ENCODE results near the gene SEPTIN14.
"Not testable (repeated sequence)": the region's sequence is repeated elsewhere in the genome, so short reads cannot be mapped to it uniquely, and the experiment has no call there.

Gene SEPTIN14

GRCh38 chr7:55871932-55872485 lies 9.5 kb upstream of the SEPTIN14 start:
- Histone ChIP-seq H3K9me3 (ENCODE audit: control insufficient read depth, low read length) (no peaks in the 10 kb centered on the region), H3K4me1 (no peaks in the 10 kb centered on the region)

GRCh38 chr7:55868989-55869388 lies 6.4 kb upstream of the SEPTIN14 start:
- H3K4me2 ChIP-seq (ENCODE audit: low read length); H2AFZ ChIP-seq; H3K36me3 ChIP-seq (ENCODE audit: control insufficient read depth, insufficient read depth, low read length): not testable (repeated sequence)

More at GRCh38 chr7:55871932-55872485, 9.5 kb upstream of the SEPTIN14 start:
- Histone ChIP-seq H3K36me3 (ENCODE audit: control insufficient read depth, insufficient read depth, low read length) (no peaks in the 10 kb centered on the region), H3K27me3 (ENCODE audit: control insufficient read depth, insufficient read depth, low read length) (no peaks in the 10 kb centered on the region), H3K79me2 (no peaks in the 10 kb centered on the region), H3K4me3 (ENCODE audit: low read depth, low read length) (no peak overlapping the region), H3K9ac (no peak overlapping the region), H3K4me2 (ENCODE audit: low read length) (no peak overlapping the region), H3K27ac (no peak overlapping the region), H2AFZ (no peak overlapping the region)
- no peak for TF ChIP-seq CTCF (IDR thresholded peaks at IDR 0.05)

GRCh38 chr7:55845164-55845563 lies 17.4 kb downstream of the SEPTIN14 start:
- not testable (repeated sequence) for H3K27me3 ChIP-seq (ENCODE audit: control insufficient read depth, insufficient read depth, low read length); H3K36me3 ChIP-seq (ENCODE audit: control insufficient read depth, insufficient read depth, low read length); H3K9me3 ChIP-seq (ENCODE audit: control insufficient read depth, low read length); H2AFZ ChIP-seq; H3K4me3 ChIP-seq (ENCODE audit: low read depth, low read length); H3K27ac ChIP-seq; H3K4me2 ChIP-seq (ENCODE audit: low read length); H3K9ac ChIP-seq; H3K4me1 ChIP-seq; H3K79me2 ChIP-seq

More at GRCh38 chr7:55868989-55869388, 6.4 kb upstream of the SEPTIN14 start:
- not testable (repeated sequence) for H3K27me3 ChIP-seq (ENCODE audit: control insufficient read depth, insufficient read depth, low read length); H3K9ac ChIP-seq; H3K9me3 ChIP-seq (ENCODE audit: control insufficient read depth, low read length); H3K4me1 ChIP-seq; H3K27ac ChIP-seq; H3K79me2 ChIP-seq; H3K4me3 ChIP-seq (ENCODE audit: low read depth, low read length)

DNA sequence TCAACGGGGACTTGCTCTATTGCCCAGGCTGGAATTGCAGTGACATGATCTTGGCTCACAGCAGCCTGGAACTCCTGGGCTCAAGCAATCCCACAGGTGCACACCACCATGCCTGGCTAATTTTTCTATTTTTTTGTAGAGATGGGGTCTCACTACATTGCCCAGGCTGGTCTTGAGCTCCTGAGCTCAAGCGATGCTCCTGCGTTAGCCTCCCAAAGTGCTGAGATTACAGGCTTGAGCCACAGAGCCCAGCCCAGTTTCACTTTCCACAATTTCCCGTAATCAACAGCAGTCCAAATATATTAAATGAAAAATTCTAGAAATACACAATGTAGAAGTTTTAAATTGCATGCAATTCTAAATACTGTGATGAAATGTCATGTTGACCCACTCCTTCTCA lies 24.0 kb downstream of the SEPTIN14 start:
- no peaks in the 10 kb centered on the region for H3K79me2 ChIP-seq
- no peak overlapping the region for H2AFZ ChIP-seq
- H3K27ac ChIP-seq: no peak overlapping the region
- no peak overlapping the region for H3K4me3 ChIP-seq (ENCODE audit: low read depth, low read length)
- H3K4me2 ChIP-seq (ENCODE audit: low read length): no peak overlapping the region
- no peaks in the 10 kb centered on the region for H3K27me3 ChIP-seq (ENCODE audit: control insufficient read depth, insufficient read depth, low read length)
- TF ChIP-seq CTCF (IDR thresholded peaks at IDR 0.05): no peak
- no peaks in the 10 kb centered on the region for H3K4me1 ChIP-seq
- no peak overlapping the region for H3K9ac ChIP-seq
- H3K36me3 ChIP-seq (ENCODE audit: control insufficient read depth, insufficient read depth, low read length): no peaks in the 10 kb centered on the region
- no peaks in the 10 kb centered on the region for H3K9me3 ChIP-seq (ENCODE audit: control insufficient read depth, low read length)

- no peaks in the 10 kb centered on the region for H3K79me2 ChIP-seq
- no peaks in the 10 kb centered on the region for H3K27me3 ChIP-seq (ENCODE audit: control insufficient read depth, insufficient read depth, low read length)
- no peaks in the 10 kb centered on the region for H3K4me1 ChIP-seq
- H3K9ac ChIP-seq: no peak overlapping the region
- no peaks in the 10 kb centered on the region for H3K9me3 ChIP-seq (ENCODE audit: control insufficient read depth, low read length)
- no peak overlapping the region for H2AFZ ChIP-seq
- H3K36me3 ChIP-seq (ENCODE audit: control insufficient read depth, insufficient read depth, low read length): no peaks in the 10 kb centered on the region
- no peak overlapping the region for H3K4me2 ChIP-seq (ENCODE audit: low read length)
- no peak overlapping the region for H3K27ac ChIP-seq
- no peak for TF ChIP-seq CTCF (IDR thresholded peaks at IDR 0.05)
- no peak overlapping the region for H3K4me3 ChIP-seq (ENCODE audit: low read depth, low read length)
Observed at GRCh38 chr7:55827577-55827976, 35.0 kb downstream of the SEPTIN14 start.

DNA sequence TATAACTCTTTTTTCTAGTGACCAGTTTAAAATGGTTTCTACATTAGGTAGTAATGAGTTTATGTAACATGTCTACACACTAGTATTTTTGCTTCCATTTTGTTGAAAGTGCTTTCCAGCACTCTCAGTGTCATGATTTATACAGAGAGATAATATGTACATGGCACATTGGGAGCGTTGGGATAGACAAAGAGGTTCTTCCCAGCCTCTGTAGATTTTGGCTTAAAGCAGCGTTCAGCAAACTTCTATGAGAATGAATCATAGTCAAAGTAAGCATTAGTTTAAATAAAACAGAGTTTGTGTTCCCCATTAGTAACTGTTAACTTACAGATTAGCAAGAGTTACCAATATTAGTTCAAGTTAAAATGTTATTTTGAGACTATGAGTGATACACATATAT lies 43.9 kb downstream of the SEPTIN14 start:
- Histone ChIP-seq H3K4me3 (ENCODE audit: low read depth, low read length) (no peak overlapping the region), H3K79me2 (no peaks in the 10 kb centered on the region), H2AFZ (no peak overlapping the region), H3K9ac (no peak overlapping the region), H3K36me3 (ENCODE audit: control insufficient read depth, insufficient read depth, low read length) (no peaks in the 10 kb centered on the region), H3K27ac (no peak overlapping the region), H3K9me3 (ENCODE audit: control insufficient read depth, low read length) (no peaks in the 10 kb centered on the region), H3K27me3 (ENCODE audit: control insufficient read depth, insufficient read depth, low read length) (no peaks in the 10 kb centered on the region), H3K4me1 (no peaks in the 10 kb centered on the region), H3K4me2 (ENCODE audit: low read length) (no peak overlapping the region)
- no peak for TF ChIP-seq CTCF (IDR thresholded peaks at IDR 0.05)

GRCh38 chr7:55797260-55797659 lies 65.3 kb downstream of the SEPTIN14 start:
- H3K9ac ChIP-seq; H3K4me2 ChIP-seq (ENCODE audit: low read length); H3K4me3 ChIP-seq (ENCODE audit: low read depth, low read length): not testable (repeated sequence)

More at GRCh38 chr7:55797260-55797659, 65.3 kb downstream of the SEPTIN14 start:
- not testable (repeated sequence) for H2AFZ ChIP-seq; H3K9me3 ChIP-seq (ENCODE audit: control insufficient read depth, low read length); H3K27ac ChIP-seq; H3K27me3 ChIP-seq (ENCODE audit: control insufficient read depth, insufficient read depth, low read length); H3K79me2 ChIP-seq; H3K4me1 ChIP-seq; H3K36me3 ChIP-seq (ENCODE audit: control insufficient read depth, insufficient read depth, low read length)
